Stimulated activated memory B cell treated with anti-CD40 and anti-IgM and Interleukin-4, amounts not matched to agents 10 μg/mL and 1 μg/mL and 100 μg/mL, for 72 hours (primary cell): ENCODE measurements around the gene SKIC3.

ENCODE experiments used
- ATAC-seq: fragments of 150-1000 bp; cut with Tn5 transposase; 2 replicates; pipeline ENCODE4 v1.10.0; 2021
- H3K27ac Mint-ChIP-seq: one replicate; pipeline ENCODE4 v1.8.0; 2022; ENCODE audit warnings: mild to moderate bottlenecking, mixed read lengths
- H3K27me3 Mint-ChIP-seq: one replicate; pipeline ENCODE4 v1.8.0; 2022; ENCODE audit warnings: mixed read lengths
- H3K36me3 Mint-ChIP-seq: one replicate; pipeline ENCODE4 v1.8.0; 2022; ENCODE audit warnings: mixed read lengths
- H3K4me1 Mint-ChIP-seq: one replicate; pipeline ENCODE4 v1.8.0; 2022; ENCODE audit warnings: mixed read lengths
- H3K4me3 Mint-ChIP-seq: one replicate; pipeline ENCODE4 v1.8.0; 2022; ENCODE audit warnings: mild to moderate bottlenecking, moderate library complexity, mixed read lengths
- H3K9me3 Mint-ChIP-seq: one replicate; pipeline ENCODE4 v1.8.0; 2022; ENCODE audit warnings: mixed read lengths

SKIC3 gene

GRCh38 chr5:95554331-95554646 lies 488 bp downstream of the SKIC3 start:
- Mint-ChIP-seq H3K9me3 (no peaks in the 10 kb centered on the region), H3K27me3 (no peaks in the 10 kb centered on the region), H3K36me3 (peaks cover 23% of the 10 kb centered on the region), H3K4me1 (peaks cover 41% of the 10 kb centered on the region), H3K4me3 (peak overlapping the region; percentile 98), H3K27ac (peak overlapping the region; percentile 88)
- peak; percentile 55 for ATAC-seq

GRCh38 chr5:95549030-95549429 lies 5.7 kb downstream of the SKIC3 start:
- Mint-ChIP-seq H3K27ac (no peak overlapping the region), H3K4me1 (peaks cover 38% of the 10 kb centered on the region), H3K9me3 (no peaks in the 10 kb centered on the region), H3K36me3 (peaks cover 41% of the 10 kb centered on the region), H3K4me3 (no peak overlapping the region), H3K27me3 (no peaks in the 10 kb centered on the region)
- no peak for ATAC-seq

- no peaks in the 10 kb centered on the region for H3K27me3 Mint-ChIP-seq
- peaks cover 42% of the 10 kb centered on the region for H3K36me3 Mint-ChIP-seq
- no peak for ATAC-seq
- H3K27ac Mint-ChIP-seq: no peak overlapping the region
- peaks cover 6% of the 10 kb centered on the region for H3K4me1 Mint-ChIP-seq
- H3K4me3 Mint-ChIP-seq: no peak overlapping the region
- no peaks in the 10 kb centered on the region for H3K9me3 Mint-ChIP-seq
Measured at GRCh38 chr5:95543017-95543705, 11.6 kb downstream of the SKIC3 start.

DNA sequence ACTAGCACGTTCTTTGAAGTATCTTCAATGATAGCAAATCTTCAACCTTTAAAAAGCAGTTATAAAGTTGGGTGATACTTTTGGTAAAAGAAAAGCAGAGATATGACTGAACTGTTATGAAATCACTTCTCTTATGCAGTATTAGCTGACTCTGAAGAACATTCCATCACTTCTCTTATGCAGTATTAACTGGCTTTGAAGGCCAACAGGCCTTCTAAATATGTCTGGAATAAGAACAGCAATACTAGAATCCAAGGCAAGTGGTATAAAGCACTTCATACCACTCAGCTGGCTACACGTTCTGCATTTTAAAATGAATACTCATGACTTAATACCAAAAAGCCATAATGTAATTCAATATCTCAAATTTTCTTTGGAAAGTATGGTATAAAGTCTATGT lies 17.3 kb downstream of the SKIC3 start:
- H3K9me3 Mint-ChIP-seq: no peaks in the 10 kb centered on the region
- no peak for ATAC-seq
- peaks cover 6% of the 10 kb centered on the region for H3K4me1 Mint-ChIP-seq
- peaks cover 61% of the 10 kb centered on the region for H3K36me3 Mint-ChIP-seq
- H3K27me3 Mint-ChIP-seq: no peaks in the 10 kb centered on the region
- H3K4me3 Mint-ChIP-seq: no peak overlapping the region
- no peak overlapping the region for H3K27ac Mint-ChIP-seq

DNA sequence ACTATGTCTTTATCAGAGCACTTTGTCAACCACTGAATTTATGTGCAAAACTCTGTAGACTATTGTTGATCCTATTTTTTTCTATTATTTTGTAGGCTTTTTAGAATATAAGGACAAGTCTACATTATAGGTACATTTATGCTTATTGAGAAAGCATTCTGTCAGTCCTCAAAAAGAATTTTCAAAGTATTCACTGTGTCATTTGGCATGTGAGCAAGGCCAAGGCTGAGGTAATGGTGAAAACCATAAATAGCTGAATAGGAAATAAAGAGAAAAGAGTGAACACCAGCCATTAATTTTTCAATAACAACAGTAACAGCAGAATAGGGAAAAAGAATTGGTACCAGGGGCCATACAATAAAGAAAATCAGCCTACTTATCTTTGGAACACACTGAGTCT lies 21.0 kb downstream of the SKIC3 start:
- no peak for ATAC-seq
- no peak overlapping the region for H3K27ac Mint-ChIP-seq
- peaks cover 54% of the 10 kb centered on the region for H3K36me3 Mint-ChIP-seq

GRCh38 chr5:95533106-95533505 lies 21.7 kb downstream of the SKIC3 start:
- Mint-ChIP-seq H3K36me3 (peaks cover 58% of the 10 kb centered on the region), H3K4me1 (peaks cover 6% of the 10 kb centered on the region), H3K9me3 (no peaks in the 10 kb centered on the region), H3K27me3 (no peaks in the 10 kb centered on the region), H3K27ac (no peak overlapping the region), H3K4me3 (no peak overlapping the region)
- no peak for ATAC-seq

More for the DNA sequence above, 21.0 kb downstream of the SKIC3 start:
- Mint-ChIP-seq H3K4me1 (peaks cover 6% of the 10 kb centered on the region), H3K9me3 (no peaks in the 10 kb centered on the region), H3K27me3 (no peaks in the 10 kb centered on the region), H3K4me3 (no peak overlapping the region)

- no peaks in the 10 kb centered on the region for H3K9me3 Mint-ChIP-seq
- H3K4me3 Mint-ChIP-seq: no peak overlapping the region
- peaks cover 6% of the 10 kb centered on the region for H3K4me1 Mint-ChIP-seq
- H3K36me3 Mint-ChIP-seq: peaks cover 65% of the 10 kb centered on the region
- no peak overlapping the region for H3K27ac Mint-ChIP-seq
- no peak for ATAC-seq
- no peaks in the 10 kb centered on the region for H3K27me3 Mint-ChIP-seq
Measured at GRCh38 chr5:95532415-95532814, 22.4 kb downstream of the SKIC3 start.

DNA sequence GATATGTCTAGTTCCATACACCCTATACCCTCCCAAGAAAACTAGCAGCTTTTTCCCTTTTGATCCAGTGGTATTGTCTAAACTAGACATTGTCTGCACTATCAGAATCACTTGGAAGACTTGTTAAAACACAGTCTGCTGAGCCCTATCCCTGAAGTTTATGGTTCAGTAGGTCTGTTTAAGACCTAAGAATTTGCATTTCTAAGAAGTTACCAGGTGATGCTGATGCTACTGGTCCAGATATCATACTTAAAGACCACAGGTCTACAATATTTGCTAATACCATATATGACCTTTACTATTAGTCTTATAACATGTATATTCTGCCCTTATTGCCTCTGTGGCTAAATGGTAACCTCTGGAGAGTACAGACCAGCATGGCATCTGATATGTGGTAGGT lies 23.3 kb downstream of the SKIC3 start:
- no peak overlapping the region for H3K4me3 Mint-ChIP-seq
- peaks cover 6% of the 10 kb centered on the region for H3K4me1 Mint-ChIP-seq
- H3K27me3 Mint-ChIP-seq: no peaks in the 10 kb centered on the region
- H3K27ac Mint-ChIP-seq: no peak overlapping the region
- H3K36me3 Mint-ChIP-seq: peaks cover 63% of the 10 kb centered on the region
- H3K9me3 Mint-ChIP-seq: no peaks in the 10 kb centered on the region
- no peak for ATAC-seq

DNA sequence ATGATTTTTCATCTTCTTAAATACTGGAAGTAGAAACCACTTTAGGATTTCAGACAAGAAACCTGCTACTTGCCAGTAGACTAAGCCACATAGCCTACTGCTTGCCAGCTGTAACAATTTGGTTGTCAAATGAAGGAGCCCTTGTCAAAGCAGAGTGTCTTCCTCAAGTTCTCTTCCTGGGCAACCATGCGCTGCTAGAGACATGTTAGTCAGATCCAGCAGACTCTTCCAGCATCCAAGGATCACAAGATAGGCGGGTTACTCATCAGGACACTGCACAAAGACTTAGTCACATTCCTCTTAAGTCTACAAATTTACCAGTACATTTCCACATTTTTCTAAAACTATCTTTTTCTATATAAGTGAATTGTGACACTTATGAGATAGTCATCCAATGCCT lies 24.4 kb downstream of the SKIC3 start:
- ATAC-seq: no peak

DNA sequence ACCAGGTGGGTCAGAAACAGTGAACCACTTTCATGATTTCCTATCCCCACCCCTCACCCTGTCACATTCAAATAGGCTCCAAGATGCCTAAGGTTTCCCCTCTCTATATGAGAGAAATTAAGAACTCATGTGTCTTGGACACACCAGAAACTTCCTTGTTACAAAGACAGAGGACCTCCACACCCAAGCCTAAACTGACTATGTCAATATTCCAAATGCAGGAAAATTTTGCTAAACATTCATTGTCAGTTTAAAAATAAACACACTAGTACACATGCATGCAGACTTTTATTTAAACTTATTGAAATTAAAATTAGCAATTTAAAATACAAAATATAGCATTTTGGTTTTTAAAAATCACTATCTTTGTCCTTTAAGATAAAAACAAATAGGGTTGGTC lies 26.2 kb downstream of the SKIC3 start:
- H3K4me1 Mint-ChIP-seq: no peaks in the 10 kb centered on the region
- H3K36me3 Mint-ChIP-seq: peaks cover 53% of the 10 kb centered on the region
- no peak overlapping the region for H3K27ac Mint-ChIP-seq
- no peaks in the 10 kb centered on the region for H3K27me3 Mint-ChIP-seq
- H3K9me3 Mint-ChIP-seq: no peaks in the 10 kb centered on the region
- no peak for ATAC-seq
- H3K4me3 Mint-ChIP-seq: no peak overlapping the region

More for the DNA sequence above, 24.4 kb downstream of the SKIC3 start:
- H3K9me3 Mint-ChIP-seq: no peaks in the 10 kb centered on the region
- H3K27ac Mint-ChIP-seq: no peak overlapping the region
- peaks cover 6% of the 10 kb centered on the region for H3K4me1 Mint-ChIP-seq
- H3K27me3 Mint-ChIP-seq: no peaks in the 10 kb centered on the region
- no peak overlapping the region for H3K4me3 Mint-ChIP-seq
- peaks cover 70% of the 10 kb centered on the region for H3K36me3 Mint-ChIP-seq

DNA sequence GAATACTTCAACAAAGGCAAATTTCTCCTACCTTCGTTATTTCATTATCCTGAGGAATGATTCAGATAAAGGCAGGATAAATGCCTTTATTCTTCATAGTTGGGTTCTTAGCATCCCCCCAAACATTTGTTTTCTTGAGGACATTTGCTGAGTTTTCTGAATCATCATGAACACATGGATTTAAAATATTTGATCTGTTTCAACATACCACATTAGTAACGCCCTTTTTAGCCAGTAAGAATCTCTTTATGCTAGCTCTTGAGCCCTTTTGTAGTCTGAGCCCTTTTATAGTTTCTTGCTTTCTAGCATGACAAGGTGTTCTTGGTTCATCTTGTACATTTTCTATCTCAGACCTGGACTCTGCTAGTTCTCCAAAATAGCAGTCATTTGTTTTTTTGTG lies 27.9 kb downstream of the SKIC3 start:
- H3K4me3 Mint-ChIP-seq: no peak overlapping the region
- no peak overlapping the region for H3K27ac Mint-ChIP-seq
- ATAC-seq: no peak
- H3K36me3 Mint-ChIP-seq: peaks cover 50% of the 10 kb centered on the region
- no peaks in the 10 kb centered on the region for H3K27me3 Mint-ChIP-seq
- H3K9me3 Mint-ChIP-seq: no peaks in the 10 kb centered on the region
- H3K4me1 Mint-ChIP-seq: no peaks in the 10 kb centered on the region

GRCh38 chr5:95524423-95524822 lies 30.4 kb downstream of the SKIC3 start:
- peaks cover 60% of the 10 kb centered on the region for H3K36me3 Mint-ChIP-seq

DNA sequence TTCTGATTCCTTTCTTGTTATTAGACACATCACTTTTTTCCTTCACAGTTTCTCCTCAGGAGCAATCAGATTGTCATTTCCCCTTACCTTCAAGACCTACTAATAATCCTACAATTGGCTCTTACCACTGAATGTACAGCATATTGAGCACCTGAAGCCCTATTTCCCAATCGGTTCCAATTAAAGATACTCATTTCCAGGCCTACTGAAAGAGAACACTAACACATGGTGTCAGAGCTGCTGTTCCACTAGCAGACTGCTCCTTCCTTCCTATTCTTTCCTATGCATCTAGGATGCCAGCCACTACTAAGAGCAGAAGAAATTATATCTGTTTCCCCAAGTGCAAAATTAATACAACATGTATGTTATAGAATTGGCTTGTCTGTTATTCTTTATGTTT lies 34.6 kb downstream of the SKIC3 start:
- no peak for ATAC-seq
- H3K4me3 Mint-ChIP-seq: no peak overlapping the region

More at GRCh38 chr5:95524423-95524822, 30.4 kb downstream of the SKIC3 start:
- Mint-ChIP-seq H3K4me1 (no peaks in the 10 kb centered on the region), H3K9me3 (no peaks in the 10 kb centered on the region), H3K27me3 (no peaks in the 10 kb centered on the region), H3K4me3 (no peak overlapping the region), H3K27ac (no peak overlapping the region)
- ATAC-seq: no peak

DNA sequence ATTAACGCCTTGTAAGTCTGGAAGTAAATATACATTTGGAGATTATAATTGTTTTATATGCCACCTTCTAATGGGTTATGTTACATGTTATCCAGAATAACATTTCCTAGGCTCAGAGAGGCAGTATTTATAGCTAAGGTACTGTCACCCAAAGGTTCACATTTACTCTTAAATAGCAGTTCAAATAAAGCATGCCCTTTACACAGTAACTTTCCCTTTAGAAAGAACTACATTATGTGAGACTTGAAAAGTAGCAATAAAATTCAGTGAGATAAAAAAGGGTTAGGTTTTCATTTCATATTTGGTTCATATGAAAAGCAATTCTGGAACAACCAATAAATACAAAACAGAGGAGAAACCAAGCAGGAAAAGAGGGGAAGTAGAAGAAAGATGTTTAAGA lies 35.1 kb downstream of the SKIC3 start:
- no peaks in the 10 kb centered on the region for H3K4me1 Mint-ChIP-seq
- H3K4me3 Mint-ChIP-seq: no peak overlapping the region
- H3K9me3 Mint-ChIP-seq: no peaks in the 10 kb centered on the region
- H3K27ac Mint-ChIP-seq: no peak overlapping the region
- H3K27me3 Mint-ChIP-seq: no peaks in the 10 kb centered on the region
- ATAC-seq: no peak
- H3K36me3 Mint-ChIP-seq: peaks cover 52% of the 10 kb centered on the region

More for the DNA sequence above, 34.6 kb downstream of the SKIC3 start:
- Mint-ChIP-seq H3K27ac (no peak overlapping the region), H3K36me3 (peaks cover 47% of the 10 kb centered on the region), H3K27me3 (no peaks in the 10 kb centered on the region), H3K4me1 (no peaks in the 10 kb centered on the region), H3K9me3 (no peaks in the 10 kb centered on the region)

GRCh38 chr5:95519151-95519550 lies 35.6 kb downstream of the SKIC3 start:
- Mint-ChIP-seq H3K4me3 (no peak overlapping the region), H3K9me3 (no peaks in the 10 kb centered on the region), H3K27me3 (no peaks in the 10 kb centered on the region), H3K4me1 (no peaks in the 10 kb centered on the region), H3K27ac (no peak overlapping the region), H3K36me3 (peaks cover 54% of the 10 kb centered on the region)
- ATAC-seq: no peak

DNA sequence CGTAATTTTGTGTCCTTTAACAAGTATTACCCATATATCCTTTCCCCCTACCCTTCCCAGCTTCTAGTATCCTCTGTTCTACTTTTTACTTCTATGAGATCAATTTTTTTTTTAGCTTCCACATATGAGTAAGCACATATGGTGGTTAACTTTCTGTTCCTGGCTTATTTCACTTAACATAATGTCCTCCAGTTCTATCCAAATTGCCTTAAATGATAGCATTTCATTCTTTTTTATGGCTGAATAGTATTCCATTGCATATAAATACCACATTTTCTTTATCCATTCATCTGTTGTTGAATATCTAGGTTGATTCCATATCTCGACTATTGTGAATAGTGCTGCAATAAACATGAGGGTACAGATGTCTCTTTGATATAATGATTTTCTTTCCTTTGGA lies 36.4 kb downstream of the SKIC3 start:
- H3K36me3 Mint-ChIP-seq: peaks cover 57% of the 10 kb centered on the region
- H3K27ac Mint-ChIP-seq: no peak overlapping the region
- ATAC-seq: no peak
- H3K4me1 Mint-ChIP-seq: no peaks in the 10 kb centered on the region
- no peak overlapping the region for H3K4me3 Mint-ChIP-seq
- no peaks in the 10 kb centered on the region for H3K9me3 Mint-ChIP-seq
- H3K27me3 Mint-ChIP-seq: no peaks in the 10 kb centered on the region

GRCh38 chr5:95511606-95512005 lies 43.2 kb downstream of the SKIC3 start:
- no peaks in the 10 kb centered on the region for H3K4me1 Mint-ChIP-seq
- H3K27me3 Mint-ChIP-seq: no peaks in the 10 kb centered on the region
- no peak for ATAC-seq
- H3K9me3 Mint-ChIP-seq: no peaks in the 10 kb centered on the region
- H3K36me3 Mint-ChIP-seq: peaks cover 65% of the 10 kb centered on the region
- H3K4me3 Mint-ChIP-seq: no peak overlapping the region
- H3K27ac Mint-ChIP-seq: no peak overlapping the region
